OCI-LY7 (cell line): Measurements from ENCODE around the gene SRSF4. TPM values are rescaled to one million over a fixed set of nuclear protein-coding genes. Genes with fewer than 3 reads are reported as not detected.

Source experiments
- BruUV-seq: library from RNA; stranded (reverse); fragments of 400-500 nt; replicated peaks from 2 replicates; lab custom pipeline; 2021; lab: Mats Ljungman, UMichigan
- CTCF ChIA-PET: fragments of 300-600 bp; sonication (Branson Sonifier 250); formaldehyde crosslinking; loops from one replicate; lab custom pipeline; 2022; ENCODE audit warnings: antibody characterized with exemption; ENCODE audit not compliant: unreplicated experiment; lab: Charles Lee
- POLR2A ChIA-PET: fragments of 300-600 bp; sonication (Branson Sonifier 250); formaldehyde crosslinking; loops from one replicate; lab custom pipeline; 2022; ENCODE audit warnings: antibody characterized with exemption; lab: Charles Lee
- DNase-seq: peaks from one replicate; pipeline ENCODE4 v3.0.0-alpha.2; 2015; ENCODE audit warnings: low spot score
- H2AFZ ChIP-seq: fragments of 200-600 bp; sonication (generic), shearing (Covaris generic); 2 replicates; pipeline ENCODE4 v1.6.1; 2014; ENCODE audit warnings: mild to moderate bottlenecking, antibody characterized with exemption, low read length, moderate library complexity
- H3K27ac ChIP-seq: fragments of 200-600 bp; sonication (generic); 2 replicates; pipeline ENCODE4 v1.5.1; 2014; ENCODE audit warnings: mixed run types, low read depth, mild to moderate bottlenecking, moderate library complexity, low read length, inconsistent platforms; ENCODE audit not compliant: poor library complexity, severe bottlenecking
- H3K36me3 ChIP-seq: fragments of 200-600 bp; sonication (generic); 2 replicates; pipeline ENCODE4 v1.6.1; 2014; ENCODE audit warnings: mild to moderate bottlenecking, antibody characterized with exemption, low read length, moderate library complexity, mixed read lengths; ENCODE audit not compliant: insufficient read depth
- H3K4me1 ChIP-seq: fragments of 200-600 bp; sonication (generic); 2 replicates; pipeline ENCODE4 v1.5.1; 2014; ENCODE audit warnings: mild to moderate bottlenecking, low read length; ENCODE audit not compliant: insufficient read depth, poor library complexity, severe bottlenecking
- H3K4me2 ChIP-seq: fragments of 200-600 bp; sonication (generic); 2 replicates; pipeline ENCODE4 v1.6.1; 2014; ENCODE audit warnings: mild to moderate bottlenecking, low read length
- H3K4me3 ChIP-seq: fragments of 200-600 bp; sonication (generic); 2 replicates; pipeline ENCODE4 v1.5.1; 2014; ENCODE audit warnings: mild to moderate bottlenecking, low read depth, low read length; ENCODE audit not compliant: poor library complexity, severe bottlenecking
- H3K79me2 ChIP-seq: fragments of 200-600 bp; sonication (generic); 2 replicates; pipeline ENCODE4 v1.6.1; 2016; ENCODE audit warnings: low read depth, mild to moderate bottlenecking, low read length, moderate library complexity, mixed read lengths; ENCODE audit not compliant: insufficient read depth
- H3K9me2 ChIP-seq: fragments of 200-600 bp; sonication (generic); 2 replicates; pipeline ENCODE4 v1.6.1; 2016; ENCODE audit warnings: mild to moderate bottlenecking, low read length, mixed read lengths; ENCODE audit not compliant: insufficient read depth
- H3K9me3 ChIP-seq: fragments of 200-600 bp; sonication (generic); 2 replicates; pipeline ENCODE4 v1.6.1; 2014; ENCODE audit warnings: mild to moderate bottlenecking, mixed run types, low read length, mixed read lengths
- H4K20me1 ChIP-seq: fragments of 200-600 bp; sonication (generic); 2 replicates; pipeline ENCODE4 v1.6.1; 2014; ENCODE audit warnings: mild to moderate bottlenecking, antibody characterized with exemption, low read length, moderate library complexity, mixed read lengths; ENCODE audit not compliant: insufficient read depth
- CTCF ChIP-seq: fragments of 200-600 bp; sonication (generic); conservative IDR thresholded peaks from 2 replicates; pipeline ENCODE4 v1.5.1; 2014; ENCODE audit warnings: mild to moderate bottlenecking, antibody characterized with exemption, low read length, moderate library complexity, mixed read lengths
- EZH2phosphoT487 ChIP-seq: fragments of 200-600 bp; sonication (generic); IDR thresholded peaks from 2 replicates; pipeline ENCODE4 v1.6.1; 2018; ENCODE audit warnings: low read depth, borderline replicate concordance, mild to moderate bottlenecking, mixed run types, antibody characterized with exemption, low read length, moderate library complexity, mixed read lengths
- intact Hi-C: fragments of 100-400 bp; cut with micrococcal nuclease; formaldehyde crosslinking; loops from one replicate; pipeline ENCODE4 v1.10.0; 2022; ENCODE audit not compliant: unreplicated experiment
- total RNA-seq, 2 experiments: library from RNA; depleted of rRNA in 1 of 2; stranded (reverse); fragments of >200 nt in 1 of 2; shearing (Covaris generic) in 1 of 2; gene quantifications; 2 replicates each; pipeline ENCODE4 v1.2.3, GENCODE V29; 2014 to 2022

SRSF4 gene
- total RNA-seq, 2 experiments from 2014 or later, result 52.8 to 122 TPM

- Histone ChIP-seq H3K9me2 (no peaks in the 10 kb centered on the region), H4K20me1 (no peaks in the 10 kb centered on the region), H3K36me3 (peaks cover 16% of the 10 kb centered on the region; the same call in 1 of the 2 replicates), H3K4me3 (no peak overlapping the region), H2AFZ (no peak overlapping the region), H3K4me2 (peak overlapping the region; percentile 38; the same call in 1 of the 2 replicates), H3K9me3 (no peaks in the 10 kb centered on the region), H3K79me2 (no peaks in the 10 kb centered on the region), H3K27ac (no peak overlapping the region), H3K4me1 (no peaks in the 10 kb centered on the region)
- BruUV-seq, result no TSS peak
- peak; percentile 86 for TF ChIP-seq CTCF
- no peak for TF ChIP-seq EZH2phosphoT487
- CTCF ChIA-PET, result no interaction called here
- peak; percentile 76 for DNase-seq
- intact Hi-C loops, result loop anchor here (1.0 to 2.0 kb wide), 2 partner anchors 82 to 239 kb away; no protein-coding TSS in a partner anchor
- POLR2A ChIA-PET, result interaction anchor here (0.6 kb wide), 1 partner anchor 151 kb away, joined by 3 read pairs; no protein-coding TSS in a partner anchor
Observed at GRCh38 chr1:29120947-29121485, 60.7 kb downstream of the SRSF4 start.

GRCh38 chr1:29120367-29120766 lies 61.3 kb downstream of the SRSF4 start:
- H3K4me3 ChIP-seq, result no peak overlapping the region
- BruUV-seq, result no TSS peak
- no peak overlapping the region for H2AFZ ChIP-seq
- TF ChIP-seq EZH2phosphoT487 (no peak), CTCF (no peak)
- no peaks in the 10 kb centered on the region for H3K79me2 ChIP-seq
- H3K4me1 ChIP-seq, result no peaks in the 10 kb centered on the region
- intact Hi-C loops, result loop anchor here (2.0 kb wide), 1 partner anchor 82 kb away; no protein-coding TSS in a partner anchor
- DNase-seq, result no peak
- ChIA-PET POLR2A (no interaction called here), CTCF (no interaction called here)
- H3K36me3 ChIP-seq, result peaks cover 21% of the 10 kb centered on the region; the same call in 1 of the 2 replicates
- H3K9me3 ChIP-seq, result no peaks in the 10 kb centered on the region
- no peaks in the 10 kb centered on the region for H3K9me2 ChIP-seq
- no peaks in the 10 kb centered on the region for H4K20me1 ChIP-seq
- no peak overlapping the region for H3K4me2 ChIP-seq
- H3K27ac ChIP-seq, result no peak overlapping the region
